ENCODE data around the gene METTL24.

DNA sequence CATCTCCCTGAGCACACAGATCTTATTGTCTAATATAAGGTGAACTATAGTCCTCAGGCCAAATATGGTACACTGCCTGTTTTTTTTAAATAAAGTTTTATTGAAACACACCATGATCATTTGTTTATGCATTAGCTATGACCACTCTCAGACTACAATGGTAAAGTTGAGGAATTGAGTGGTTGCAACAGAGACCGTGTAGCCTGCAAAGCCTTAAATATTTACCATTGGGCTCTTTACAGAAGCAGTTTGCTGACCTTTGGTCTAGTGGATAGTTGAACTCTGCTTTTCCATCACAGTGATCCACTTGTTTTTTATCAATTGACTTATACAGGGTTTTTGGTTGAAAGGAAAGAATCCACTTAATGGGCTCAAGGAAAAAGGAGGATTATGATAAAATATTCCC lies 27.3 kb upstream of the METTL24 start:
- TF ChIP-seq, protein P1, sequence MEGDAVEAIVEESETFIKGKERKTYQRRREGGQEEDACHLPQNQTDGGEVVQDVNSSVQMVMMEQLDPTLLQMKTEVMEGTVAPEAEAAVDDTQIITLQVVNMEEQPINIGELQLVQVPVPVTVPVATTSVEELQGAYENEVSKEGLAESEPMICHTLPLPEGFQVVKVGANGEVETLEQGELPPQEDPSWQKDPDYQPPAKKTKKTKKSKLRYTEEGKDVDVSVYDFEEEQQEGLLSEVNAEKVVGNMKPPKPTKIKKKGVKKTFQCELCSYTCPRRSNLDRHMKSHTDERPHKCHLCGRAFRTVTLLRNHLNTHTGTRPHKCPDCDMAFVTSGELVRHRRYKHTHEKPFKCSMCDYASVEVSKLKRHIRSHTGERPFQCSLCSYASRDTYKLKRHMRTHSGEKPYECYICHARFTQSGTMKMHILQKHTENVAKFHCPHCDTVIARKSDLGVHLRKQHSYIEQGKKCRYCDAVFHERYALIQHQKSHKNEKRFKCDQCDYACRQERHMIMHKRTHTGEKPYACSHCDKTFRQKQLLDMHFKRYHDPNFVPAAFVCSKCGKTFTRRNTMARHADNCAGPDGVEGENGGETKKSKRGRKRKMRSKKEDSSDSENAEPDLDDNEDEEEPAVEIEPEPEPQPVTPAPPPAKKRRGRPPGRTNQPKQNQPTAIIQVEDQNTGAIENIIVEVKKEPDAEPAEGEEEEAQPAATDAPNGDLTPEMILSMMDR (IDR thresholded peaks at IDR 0.05), result no peak
- TF ChIP-seq POLR2A (IDR thresholded peaks at IDR 0.05), result no peak
